ENCODE measurements around the gene RPL21.
"Not testable (repeated sequence)": the region's sequence is repeated elsewhere in the genome, so short reads cannot be mapped to it uniquely, and the experiment has no call there.

- TF ChIP-seq CTCF (conservative IDR thresholded peaks at IDR 0.05); ZFX (IDR thresholded peaks at IDR 0.05): not testable (repeated sequence)
Observed at GRCh38 chr13:27217791-27218190, 33.6 kb upstream of the RPL21 start.

Data from C4-2B (cell line).